Mesendoderm (in vitro differentiated cells): Measurements from ENCODE around the gene PDE11A.

ENCODE experiments used
- DNase-seq: peaks from one replicate; pipeline ENCODE4 v3.0.0; 2013
- H2AK5ac ChIP-seq: 2 replicates; pipeline ENCODE4 v1.6.1; 2013; ENCODE audit warnings: low read length, inconsistent platforms
- H2BK120ac ChIP-seq: 2 replicates; pipeline ENCODE4 v1.6.1; 2013; ENCODE audit warnings: low read depth, mild to moderate bottlenecking, low read length, moderate library complexity, mixed read lengths
- H2BK15ac ChIP-seq: replicated peaks from 2 replicates; pipeline ENCODE4 v1.6.1; 2013; ENCODE audit warnings: low read depth, mild to moderate bottlenecking, moderate library complexity
- H2BK5ac ChIP-seq: 2 replicates; pipeline ENCODE4 v1.6.1; 2013; ENCODE audit warnings: low read length, inconsistent platforms
- H3K18ac ChIP-seq: 2 replicates; pipeline ENCODE4 v1.6.1; 2013; ENCODE audit warnings: mild to moderate bottlenecking, low read length, mixed read lengths
- H3K23ac ChIP-seq: one replicate; pipeline ENCODE4 v1.6.1; 2013; ENCODE audit warnings: low read length
- H3K27ac ChIP-seq: 2 replicates; pipeline ENCODE4 v1.5.1; 2013; ENCODE audit warnings: low read depth, mild to moderate bottlenecking, inconsistent platforms, low read length, moderate library complexity
- H3K27me3 ChIP-seq: 2 replicates; pipeline ENCODE4 v1.6.1; 2013; ENCODE audit warnings: low read length, control low read depth, mild to moderate bottlenecking, inconsistent platforms; ENCODE audit not compliant: insufficient read depth, poor library complexity
- H3K36me3 ChIP-seq: 2 replicates; pipeline ENCODE4 v1.6.1; 2013; ENCODE audit warnings: low read length, inconsistent platforms; ENCODE audit not compliant: control insufficient read depth, insufficient read depth
- H3K4ac ChIP-seq: one replicate; pipeline ENCODE4 v1.6.1; 2013; ENCODE audit warnings: low read depth, mild to moderate bottlenecking, low read length, moderate library complexity
- H3K4me1 ChIP-seq: 2 replicates; pipeline ENCODE4 v1.6.1; 2013; ENCODE audit warnings: low read depth, low read length, inconsistent platforms; ENCODE audit not compliant: control insufficient read depth
- H3K4me2 ChIP-seq: 2 replicates; pipeline ENCODE4 v1.6.1; 2013; ENCODE audit warnings: low read length
- H3K4me3 ChIP-seq: 2 replicates; pipeline ENCODE4 v1.5.1; 2013; ENCODE audit warnings: mild to moderate bottlenecking, low read length
- H3K56ac ChIP-seq: one replicate; pipeline ENCODE4 v1.6.1; 2013; ENCODE audit warnings: low read length
- H3K79me1 ChIP-seq: 2 replicates; pipeline ENCODE4 v1.6.1; 2013; ENCODE audit warnings: low read length, inconsistent platforms
- H3K79me2 ChIP-seq: 2 replicates; pipeline ENCODE4 v1.6.1; 2013; ENCODE audit warnings: mild to moderate bottlenecking, low read length; ENCODE audit not compliant: control insufficient read depth, insufficient read depth
- H3K9ac ChIP-seq: 2 replicates; pipeline ENCODE4 v1.6.1; 2013; ENCODE audit warnings: low read length, inconsistent platforms
- H4K5ac ChIP-seq: one replicate; pipeline ENCODE4 v1.6.1; 2013; ENCODE audit warnings: low read length
- H4K8ac ChIP-seq: one replicate; pipeline ENCODE4 v1.6.1; 2013; ENCODE audit warnings: low read depth, mild to moderate bottlenecking, control low read depth, low read length, moderate library complexity
- WGBS: extraction: QIAGEN DNeasy Blood & Tissue Kit; methylation state at CpG from one replicate; pipeline ENCODE4 v1.1.7; 2013; ENCODE audit warnings: low lambda C conversion rate, missing lambda C conversion rate; ENCODE audit not compliant: insufficient coverage; ENCODE audit errors: extremely low coverage; 5-methylcytosine and 5-hydroxymethylcytosine counted together

PDE11A gene

GRCh38 chr2:177756336-177756735 lies 316.2 kb downstream of the PDE11A start:
- Histone ChIP-seq H3K79me2 (no peaks in the 10 kb centered on the region), H2AK5ac (no peak overlapping the region), H3K4me2 (no peak overlapping the region), H2BK5ac (no peak overlapping the region), H3K23ac (no peak overlapping the region), H2BK120ac (no peak overlapping the region), H3K9ac (no peak overlapping the region), H3K79me1 (no peaks in the 10 kb centered on the region), H3K36me3 (no peaks in the 10 kb centered on the region), H3K4me1 (peaks cover 3% of the 10 kb centered on the region), H4K8ac (no peak overlapping the region), H4K5ac (no peak overlapping the region), H2BK15ac (no peak overlapping the region), H3K56ac (no peak overlapping the region), H3K4me3 (no peak overlapping the region), H3K4ac (no peak overlapping the region), H3K27me3 (no peaks in the 10 kb centered on the region), H3K18ac (no peak overlapping the region), H3K27ac (no peak overlapping the region)
- no peak for DNase-seq
- WGBS, result no CpG with 5 or more reads among the region's 4 CpGs

GRCh38 chr2:177754492-177754873 lies 318.1 kb downstream of the PDE11A start:
- Histone ChIP-seq H3K27ac (no peak overlapping the region), H3K18ac (no peak overlapping the region), H3K36me3 (no peaks in the 10 kb centered on the region), H3K56ac (no peak overlapping the region), H3K79me1 (no peaks in the 10 kb centered on the region), H4K8ac (no peak overlapping the region), H3K9ac (no peak overlapping the region), H3K4ac (no peak overlapping the region), H3K79me2 (no peaks in the 10 kb centered on the region), H3K23ac (no peak overlapping the region), H2BK120ac (no peak overlapping the region), H3K4me3 (no peak overlapping the region), H2BK5ac (no peak overlapping the region), H3K27me3 (no peaks in the 10 kb centered on the region), H2AK5ac (no peak overlapping the region), H3K4me2 (no peak overlapping the region), H3K4me1 (peaks cover 3% of the 10 kb centered on the region), H2BK15ac (no peak overlapping the region), H4K5ac (no peak overlapping the region)
- DNase-seq, result peak; percentile 58
- WGBS, result no CpG with 5 or more reads among the region's 4 CpGs

GRCh38 chr2:177753682-177754491 lies 318.7 kb downstream of the PDE11A start:
- Histone ChIP-seq H3K79me1 (no peaks in the 10 kb centered on the region), H3K36me3 (no peaks in the 10 kb centered on the region), H3K56ac (no peak overlapping the region), H3K18ac (no peak overlapping the region), H3K27me3 (no peaks in the 10 kb centered on the region), H4K5ac (no peak overlapping the region), H3K9ac (no peak overlapping the region), H3K27ac (no peak overlapping the region), H2BK5ac (no peak overlapping the region), H3K4me3 (no peak overlapping the region), H3K4me2 (no peak overlapping the region), H2BK15ac (no peak overlapping the region), H3K79me2 (no peaks in the 10 kb centered on the region), H2BK120ac (no peak overlapping the region), H3K4ac (no peak overlapping the region), H3K4me1 (peaks cover 3% of the 10 kb centered on the region), H3K23ac (no peak overlapping the region), H2AK5ac (no peak overlapping the region), H4K8ac (no peak overlapping the region)
- DNase-seq, result peak; percentile 98
- WGBS, result no CpG with 5 or more reads among the region's 5 CpGs

GRCh38 chr2:177748360-177748759 lies 324.2 kb downstream of the PDE11A start:
- Histone ChIP-seq H3K4me3 (no peak overlapping the region), H2BK5ac (no peak overlapping the region), H2BK15ac (no peak overlapping the region), H3K27ac (no peak overlapping the region), H3K36me3 (no peaks in the 10 kb centered on the region), H3K4me2 (no peak overlapping the region), H3K9ac (no peak overlapping the region), H3K79me2 (no peaks in the 10 kb centered on the region), H3K79me1 (no peaks in the 10 kb centered on the region), H3K4ac (no peak overlapping the region), H4K5ac (no peak overlapping the region), H2AK5ac (no peak overlapping the region), H3K27me3 (no peaks in the 10 kb centered on the region), H3K56ac (no peak overlapping the region), H3K18ac (no peak overlapping the region), H3K4me1 (no peaks in the 10 kb centered on the region), H4K8ac (no peak overlapping the region), H2BK120ac (no peak overlapping the region), H3K23ac (no peak overlapping the region)
- no peak for DNase-seq
- WGBS, result no CpG with 5 or more reads among the region's 3 CpGs

- Histone ChIP-seq H3K4ac (no peak overlapping the region), H3K4me2 (no peak overlapping the region), H3K4me3 (no peak overlapping the region), H4K5ac (no peak overlapping the region), H3K27me3 (no peaks in the 10 kb centered on the region), H3K18ac (no peak overlapping the region), H3K9ac (no peak overlapping the region), H3K79me1 (no peaks in the 10 kb centered on the region), H2BK5ac (no peak overlapping the region), H2BK15ac (no peak overlapping the region), H4K8ac (no peak overlapping the region), H2AK5ac (no peak overlapping the region), H3K23ac (no peak overlapping the region), H3K27ac (no peak overlapping the region), H2BK120ac (no peak overlapping the region), H3K36me3 (no peaks in the 10 kb centered on the region), H3K4me1 (no peaks in the 10 kb centered on the region), H3K79me2 (no peaks in the 10 kb centered on the region), H3K56ac (no peak overlapping the region)
- WGBS, result no CpG with 5 or more reads among the region's 4 CpGs
- no peak for DNase-seq
Observed at GRCh38 chr2:177747384-177747783, 325.2 kb downstream of the PDE11A start.

- Histone ChIP-seq H4K8ac (no peak overlapping the region), H4K5ac (no peak overlapping the region), H3K27me3 (no peaks in the 10 kb centered on the region), H2BK120ac (no peak overlapping the region), H3K4ac (no peak overlapping the region), H3K56ac (no peak overlapping the region), H3K4me3 (no peak overlapping the region), H3K4me2 (no peak overlapping the region), H3K79me2 (no peaks in the 10 kb centered on the region), H3K79me1 (no peaks in the 10 kb centered on the region), H3K18ac (no peak overlapping the region), H2AK5ac (no peak overlapping the region), H3K27ac (no peak overlapping the region), H3K9ac (no peak overlapping the region), H2BK5ac (no peak overlapping the region), H3K4me1 (no peaks in the 10 kb centered on the region), H3K23ac (no peak overlapping the region), H2BK15ac (no peak overlapping the region), H3K36me3 (no peaks in the 10 kb centered on the region)
- no CpG with 5 or more reads among the region's 2 CpGs for WGBS
- DNase-seq, result no peak
Observed at GRCh38 chr2:177746358-177746757, 326.2 kb downstream of the PDE11A start.
